Raji (cell line): ENCODE results near the gene PGA3.
"Not testable (repeated sequence)": the region's sequence is repeated elsewhere in the genome, so short reads cannot be mapped to it uniquely, and the experiment has no call there.

Experiments
- POLR2A ChIP-seq: IDR thresholded peaks from 2 replicates; pipeline ENCODE4 v1.6.1; 2011; ENCODE audit warnings: low read depth, low read length, control low read depth; ENCODE audit not compliant: insufficient read depth

Gene PGA3

GRCh38 chr11:61193596-61193995, 9.7 kb upstream of the PGA3 start:
- TF ChIP-seq POLR2A: no peak

DNA sequence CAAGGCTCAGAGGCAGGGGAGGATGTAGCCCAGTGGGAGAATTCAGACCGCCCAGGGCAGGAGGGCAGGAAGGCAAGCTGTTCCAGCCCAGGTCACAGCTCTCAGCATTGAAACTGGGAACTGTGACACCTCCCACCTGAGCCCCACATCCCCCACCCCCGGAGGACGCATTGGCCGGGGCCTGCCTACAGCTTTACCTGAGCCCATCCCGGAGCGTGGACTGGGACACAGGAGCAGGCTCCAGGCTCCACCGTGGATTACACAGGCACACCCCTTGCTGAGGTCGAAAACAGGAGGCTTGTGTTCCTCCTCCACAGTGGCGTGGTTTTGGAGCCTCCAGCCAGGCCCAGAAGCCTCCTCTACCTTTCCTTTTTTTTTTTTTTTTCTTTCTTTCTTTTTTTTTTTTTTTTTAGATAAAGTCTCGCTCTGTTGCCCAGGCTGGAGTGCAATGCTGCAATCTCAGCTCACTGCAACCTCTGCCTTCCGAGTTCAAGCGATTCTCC, 9.1 kb upstream of the PGA3 start:
- no peak for TF ChIP-seq POLR2A

- no peak for TF ChIP-seq POLR2A
Observed at GRCh38 chr11:61194981-61195695, 8.2 kb upstream of the PGA3 start.

- TF ChIP-seq POLR2A: no peak
Observed at GRCh38 chr11:61195719-61196118, 7.6 kb upstream of the PGA3 start.

DNA sequence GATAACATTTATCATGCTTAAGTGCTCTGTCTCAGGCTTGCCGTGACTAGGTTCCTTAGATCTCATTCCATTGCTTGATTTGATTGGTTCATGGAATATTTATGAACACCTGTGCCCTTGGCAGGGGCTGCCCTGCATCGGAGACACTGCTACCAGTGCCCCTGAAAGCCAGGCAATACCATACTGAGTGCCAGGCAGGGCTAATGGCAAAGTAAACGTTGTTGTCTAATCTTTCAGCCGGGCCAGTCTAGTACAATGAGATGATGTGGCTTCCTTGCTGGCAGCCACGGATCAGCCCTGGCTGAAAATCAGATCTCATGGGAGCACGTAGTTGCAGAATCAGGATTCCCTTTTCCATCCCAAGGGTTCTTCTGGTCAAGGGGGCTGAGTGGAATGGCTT, 5.0 kb upstream of the PGA3 start:
- no peak for TF ChIP-seq POLR2A

DNA sequence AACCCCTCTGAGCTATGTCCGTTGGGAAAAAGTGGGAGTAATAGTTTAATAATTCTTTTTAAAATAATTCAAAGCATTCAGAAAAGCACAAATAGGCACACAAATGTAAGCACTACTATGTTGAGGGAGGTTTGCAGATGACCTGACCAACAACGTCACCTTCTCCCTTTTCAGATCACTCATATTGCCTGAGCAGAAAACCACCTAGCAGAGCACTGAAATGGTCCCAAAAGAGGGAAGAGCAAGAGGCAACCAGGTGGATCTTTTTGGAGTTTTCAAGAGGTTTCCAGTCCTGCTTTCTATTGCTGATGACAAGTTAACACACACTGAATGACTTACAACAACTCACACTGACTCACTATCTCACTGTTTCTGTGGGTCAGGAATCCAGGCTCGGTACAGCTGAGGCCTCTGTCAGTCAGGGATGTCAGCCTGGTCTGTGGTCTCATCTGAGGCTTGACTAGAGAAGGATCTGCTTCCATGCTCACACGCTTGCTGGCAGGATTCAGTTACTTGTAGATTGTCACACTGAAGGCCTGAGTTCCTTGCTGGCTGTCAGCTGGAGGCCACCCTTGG, 4.3 kb upstream of the PGA3 start:
- no peak for TF ChIP-seq POLR2A

DNA sequence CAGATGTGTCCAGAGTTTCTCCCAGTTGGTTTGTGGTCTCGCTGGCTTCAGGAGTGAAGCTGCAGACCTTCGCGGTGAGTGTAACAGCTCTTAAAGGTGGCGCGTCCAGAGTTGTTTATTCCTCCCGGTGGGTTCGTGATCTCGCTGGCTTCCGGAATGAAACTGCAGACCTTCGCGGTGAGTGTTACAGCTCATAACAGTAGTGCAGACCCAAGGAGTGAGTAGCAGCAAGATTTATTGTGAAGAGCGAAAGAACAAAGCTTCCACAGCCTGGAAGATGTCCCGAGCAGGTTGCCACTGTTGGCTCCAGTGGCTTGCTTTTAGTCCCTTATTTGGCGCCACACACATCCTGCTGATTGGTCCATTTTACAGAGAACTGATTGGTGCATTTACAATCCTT, 1.8 kb upstream of the PGA3 start:
- no peak for TF ChIP-seq POLR2A

GRCh38 chr11:61222047-61222446, 18.7 kb downstream of the PGA3 start, which contains the start of gene PGA4:
Gene PGA4 (plus strand): TSS chr11:61222347. CDS start chr11:61222401, 54 bp downstream.
- not testable (repeated sequence) for TF ChIP-seq POLR2A

- TF ChIP-seq POLR2A: not testable (repeated sequence)
Observed at GRCh38 chr11:61240875-61241274, 37.6 kb downstream of the PGA3 start, which contains the start of gene PGA5. Gene PGA5 (plus strand): TSS chr11:61241175. CDS start chr11:61241227, 52 bp downstream.

DNA sequence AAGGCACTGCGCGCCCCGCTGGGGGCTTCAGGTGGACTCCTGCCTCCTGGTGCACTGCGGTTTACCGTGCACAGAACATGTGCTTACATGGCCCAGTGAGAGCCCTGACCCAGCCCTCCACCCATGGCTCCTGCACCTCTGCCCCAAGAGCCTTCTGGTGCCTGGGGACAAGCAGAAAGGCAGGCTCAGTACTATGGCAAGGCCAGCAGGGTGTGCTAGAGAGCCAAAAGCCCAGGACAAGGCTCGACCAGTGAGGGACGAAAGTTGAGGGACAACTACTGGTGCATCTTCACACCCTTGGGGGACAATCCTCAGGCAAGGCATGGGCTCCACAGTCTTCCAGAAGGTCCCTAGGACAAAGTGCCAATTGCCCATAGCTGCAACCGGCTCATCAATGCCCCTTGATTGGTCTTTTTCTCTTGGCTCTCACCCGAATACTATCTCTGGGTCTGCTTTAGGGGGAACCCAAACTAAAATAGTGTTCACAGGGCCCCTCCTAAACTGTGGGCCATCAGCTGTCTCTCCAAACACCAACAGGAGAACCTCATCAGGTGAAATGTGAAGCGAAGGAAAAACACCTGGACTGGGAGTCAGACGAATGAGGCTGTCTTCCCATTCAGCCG, 51.2 kb downstream of the PGA3 start:
- TF ChIP-seq POLR2A: no peak

DNA sequence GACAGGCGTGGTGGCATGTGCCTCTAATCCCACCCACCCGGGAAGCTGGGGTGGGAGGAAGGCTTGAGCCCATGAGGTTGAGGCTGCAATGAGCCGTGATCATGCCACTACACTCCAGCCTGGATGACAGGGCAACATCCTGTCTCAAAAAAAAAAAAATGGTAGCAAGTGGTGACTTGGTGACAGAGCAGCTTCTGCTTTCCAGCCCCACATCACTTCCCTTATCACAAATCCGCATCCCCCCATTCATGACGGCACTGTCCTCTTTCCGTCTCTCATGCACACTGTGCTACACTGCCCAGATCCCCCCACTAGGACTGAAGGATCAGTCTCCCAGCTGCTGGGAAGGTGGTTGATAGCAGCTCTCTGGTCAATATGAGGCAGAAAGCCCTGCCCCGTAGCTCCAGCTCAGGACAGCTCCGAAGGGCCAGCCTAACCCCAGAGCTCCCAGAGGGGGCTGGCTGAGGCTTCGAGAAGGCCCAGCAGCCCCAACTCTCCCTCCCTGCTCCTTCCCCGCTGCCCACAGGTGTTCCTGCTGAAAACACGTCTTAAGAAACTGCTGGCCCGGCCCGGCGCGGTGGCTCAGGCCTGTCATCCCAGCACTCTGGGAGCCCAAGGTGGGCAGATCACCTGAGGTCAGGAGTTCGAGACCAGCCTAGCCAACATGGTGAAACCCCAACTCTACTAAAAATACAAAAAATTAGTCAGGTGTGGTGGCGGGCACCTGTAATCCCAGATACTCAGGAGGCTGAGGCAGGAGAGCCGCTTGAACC, 53.6 kb downstream of the PGA3 start:
- TF ChIP-seq POLR2A: no peak

- TF ChIP-seq POLR2A: no peak
Observed at GRCh38 chr11:61258546-61258945, 55.2 kb downstream of the PGA3 start.

GRCh38 chr11:61259363-61259762, 56.0 kb downstream of the PGA3 start:
- no peak for TF ChIP-seq POLR2A
